ENCODE measurements around the gene NSUN3.

NSUN3 gene

GRCh38 chr3:94117729-94118128 lies 54.9 kb downstream of the NSUN3 start:
- DNase-seq (ENCODE audit: low read depth in 2 of 2, low spot score in 1 of 2), result no peak

GRCh38 chr3:94118390-94118789 lies 55.5 kb downstream of the NSUN3 start:
- DNase-seq (ENCODE audit: low read depth in 2 of 2, low spot score in 1 of 2), result no peak

- no peak for DNase-seq (ENCODE audit: low read depth in 2 of 2, low spot score in 1 of 2)
Observed at GRCh38 chr3:94121161-94121560, 58.3 kb downstream of the NSUN3 start.

GRCh38 chr3:94127115-94127514 lies 64.3 kb downstream of the NSUN3 start:
- DNase-seq (ENCODE audit: low read depth in 2 of 2, low spot score in 1 of 2), result no peak

GRCh38 chr3:94130690-94131089 lies 67.8 kb downstream of the NSUN3 start:
- DNase-seq (ENCODE audit: low read depth in 2 of 2, low spot score in 1 of 2), result no peak

- DNase-seq (ENCODE audit: low read depth in 2 of 2, low spot score in 1 of 2), result no peak
Observed at GRCh38 chr3:94132777-94133176, 69.9 kb downstream of the NSUN3 start.

- no peak for DNase-seq (ENCODE audit: low read depth in 2 of 2, low spot score in 1 of 2)
Observed at GRCh38 chr3:94136133-94136532, 73.3 kb downstream of the NSUN3 start.

- no peak for DNase-seq (ENCODE audit: low read depth in 2 of 2, low spot score in 1 of 2)
Observed at GRCh38 chr3:94137377-94137776, 74.5 kb downstream of the NSUN3 start.

- DNase-seq (ENCODE audit: low read depth in 2 of 2, low spot score in 1 of 2), result no peak
Observed at GRCh38 chr3:94146455-94146854, 83.6 kb downstream of the NSUN3 start.

GRCh38 chr3:94147012-94147411 lies 84.2 kb downstream of the NSUN3 start:
- no peak for DNase-seq (ENCODE audit: low read depth in 2 of 2, low spot score in 1 of 2)

- DNase-seq (ENCODE audit: low read depth in 2 of 2, low spot score in 1 of 2), result no peak
Observed at GRCh38 chr3:94150113-94150512, 87.3 kb downstream of the NSUN3 start.

- DNase-seq (ENCODE audit: low read depth in 2 of 2, low spot score in 1 of 2), result no peak
Observed at GRCh38 chr3:94156626-94157025, 93.8 kb downstream of the NSUN3 start.

GRCh38 chr3:94158512-94158911 lies 95.7 kb downstream of the NSUN3 start:
- DNase-seq (ENCODE audit: low read depth in 2 of 2, low spot score in 1 of 2), result no peak

GRCh38 chr3:94159062-94159828 lies 96.4 kb downstream of the NSUN3 start:
- DNase-seq (ENCODE audit: low read depth in 2 of 2, low spot score in 1 of 2), result no peak

GRCh38 chr3:94162700-94163099 lies 99.8 kb downstream of the NSUN3 start:
- no peak for DNase-seq (ENCODE audit: low read depth in 2 of 2, low spot score in 1 of 2)

- no peak for DNase-seq (ENCODE audit: low read depth in 2 of 2, low spot score in 1 of 2)
Observed at GRCh38 chr3:94167346-94167745, 104.5 kb downstream of the NSUN3 start.

GRCh38 chr3:94167796-94168195 lies 104.9 kb downstream of the NSUN3 start:
- no peak for DNase-seq (ENCODE audit: low read depth in 2 of 2, low spot score in 1 of 2)

GRCh38 chr3:94171954-94172353 lies 109.1 kb downstream of the NSUN3 start:
- DNase-seq (ENCODE audit: low read depth in 2 of 2, low spot score in 1 of 2), result no peak

GRCh38 chr3:94172695-94173310 lies 109.9 kb downstream of the NSUN3 start:
- no peak for DNase-seq (ENCODE audit: low read depth in 2 of 2, low spot score in 1 of 2)

- DNase-seq (ENCODE audit: low read depth in 2 of 2, low spot score in 1 of 2), result no peak
Observed at GRCh38 chr3:94173673-94174434, 111.0 kb downstream of the NSUN3 start.

- DNase-seq (ENCODE audit: low read depth in 2 of 2, low spot score in 1 of 2), result no peak
Observed at GRCh38 chr3:94175677-94176076, 112.8 kb downstream of the NSUN3 start.

Measured in stimulated activated CD8-positive, alpha-beta memory T cell treated with anti-CD3 and anti-CD28 coated beads, Interleukin-4, amount 100 ng/mL, for 4 hours (primary cell).